ENCODE measurements around the gene LSM3.

The LSM3 gene

GRCh38 chr3:14170531-14171159 is 8.0 kb upstream of the LSM3 start:
- TF ChIP-seq CTCF (conservative IDR thresholded peaks at IDR 0.05) = no peak
- H3K27ac ChIP-seq = no peak overlapping the region

GRCh38 chr3:14172496-14172895 is 6.1 kb upstream of the LSM3 start:
- no peak overlapping the region for H3K27ac ChIP-seq
- no peak for TF ChIP-seq CTCF (conservative IDR thresholded peaks at IDR 0.05)

- no peak overlapping the region for H3K27ac ChIP-seq
- no peak for TF ChIP-seq CTCF (conservative IDR thresholded peaks at IDR 0.05)
Observed at GRCh38 chr3:14174483-14174882, 4.1 kb upstream of the LSM3 start.

GRCh38 chr3:14175383-14176037 is 3.1 kb upstream of the LSM3 start:
- TF ChIP-seq CTCF (conservative IDR thresholded peaks at IDR 0.05) = no peak
- H3K27ac ChIP-seq = no peak overlapping the region

- TF ChIP-seq CTCF (conservative IDR thresholded peaks at IDR 0.05) = no peak
Observed at GRCh38 chr3:14177580-14178246, 904 bp upstream of the LSM3 start.

GRCh38 chr3:14179114-14179465 is 473 bp downstream of the LSM3 start:
- no peak for TF ChIP-seq CTCF (conservative IDR thresholded peaks at IDR 0.05)
- H3K27ac ChIP-seq = peak overlapping the region; percentile 91

More at GRCh38 chr3:14177580-14178246, 904 bp upstream of the LSM3 start:
- peak overlapping the region; percentile 91 for H3K27ac ChIP-seq

- H3K27ac ChIP-seq = peak overlapping the region; percentile 91; the same call in 1 of the 2 replicates
- no peak for TF ChIP-seq CTCF (conservative IDR thresholded peaks at IDR 0.05)
Observed at GRCh38 chr3:14179795-14180194, 1.2 kb downstream of the LSM3 start.
